ENCODE results near the gene CYP26C1.

CYP26C1 gene

DNA sequence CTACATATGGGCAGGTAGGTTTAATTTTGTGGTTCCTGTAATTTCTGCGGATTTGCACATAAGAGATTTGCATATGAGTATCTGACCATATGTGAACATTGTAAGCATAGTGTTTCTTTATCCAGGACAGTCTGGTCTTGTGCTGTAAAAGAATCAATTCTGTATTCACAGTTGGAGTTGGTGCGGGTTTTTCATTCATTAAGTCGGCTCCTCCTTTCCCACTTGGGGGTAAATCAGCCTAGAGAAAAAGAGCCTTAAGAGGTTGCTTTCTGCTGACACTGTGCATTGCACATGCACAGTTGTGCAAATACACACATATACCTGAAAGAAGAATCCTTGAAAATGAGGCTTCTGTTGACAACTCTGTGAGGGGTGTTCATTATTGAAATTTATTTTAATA, 6.1 kb upstream of the CYP26C1 start:
- H3K4me1 ChIP-seq (ENCODE audit: control insufficient read depth, insufficient read depth, low read length), result no peaks in the 10 kb centered on the region

DNA sequence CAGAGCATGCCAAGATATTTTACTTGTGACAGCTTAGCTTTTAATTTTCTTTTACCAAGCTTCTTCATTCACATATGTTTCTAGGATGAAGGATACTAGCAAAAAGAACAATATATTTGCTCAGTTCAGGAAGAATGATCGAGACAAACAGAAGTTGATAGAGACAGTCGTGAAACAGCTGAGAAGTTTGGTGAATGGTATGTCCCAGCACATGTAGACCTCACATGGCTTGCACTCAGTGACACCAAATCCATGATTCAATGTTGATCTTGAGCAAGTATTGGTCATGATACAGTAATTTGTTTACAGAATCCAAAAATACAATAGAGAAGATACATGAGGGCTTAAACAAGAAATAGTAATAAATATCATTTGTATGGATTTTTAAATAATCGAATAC, 2.5 kb upstream of the CYP26C1 start:
- peaks cover 11% of the 10 kb centered on the region for H3K27me3 ChIP-seq (ENCODE audit: control insufficient read depth, insufficient read depth, low read length)
- H3K27ac ChIP-seq (ENCODE audit: low read depth, low read length), result no peak overlapping the region
- H3K4me3 ChIP-seq (ENCODE audit: low read length), result no peak overlapping the region
- no peaks in the 10 kb centered on the region for H3K4me1 ChIP-seq (ENCODE audit: control insufficient read depth, insufficient read depth, low read length)
- H3K36me3 ChIP-seq (ENCODE audit: control insufficient read depth, insufficient read depth, low read length), result no peaks in the 10 kb centered on the region
- H3K9ac ChIP-seq (ENCODE audit: low read length), result no peak overlapping the region

More for the DNA sequence above, 6.1 kb upstream of the CYP26C1 start:
- Histone ChIP-seq H3K9ac (ENCODE audit: low read length) (no peak overlapping the region), H3K27ac (ENCODE audit: low read depth, low read length) (no peak overlapping the region), H3K36me3 (ENCODE audit: control insufficient read depth, insufficient read depth, low read length) (no peaks in the 10 kb centered on the region), H3K4me3 (ENCODE audit: low read length) (no peak overlapping the region), H3K27me3 (ENCODE audit: control insufficient read depth, insufficient read depth, low read length) (peaks cover 2% of the 10 kb centered on the region)

DNA sequence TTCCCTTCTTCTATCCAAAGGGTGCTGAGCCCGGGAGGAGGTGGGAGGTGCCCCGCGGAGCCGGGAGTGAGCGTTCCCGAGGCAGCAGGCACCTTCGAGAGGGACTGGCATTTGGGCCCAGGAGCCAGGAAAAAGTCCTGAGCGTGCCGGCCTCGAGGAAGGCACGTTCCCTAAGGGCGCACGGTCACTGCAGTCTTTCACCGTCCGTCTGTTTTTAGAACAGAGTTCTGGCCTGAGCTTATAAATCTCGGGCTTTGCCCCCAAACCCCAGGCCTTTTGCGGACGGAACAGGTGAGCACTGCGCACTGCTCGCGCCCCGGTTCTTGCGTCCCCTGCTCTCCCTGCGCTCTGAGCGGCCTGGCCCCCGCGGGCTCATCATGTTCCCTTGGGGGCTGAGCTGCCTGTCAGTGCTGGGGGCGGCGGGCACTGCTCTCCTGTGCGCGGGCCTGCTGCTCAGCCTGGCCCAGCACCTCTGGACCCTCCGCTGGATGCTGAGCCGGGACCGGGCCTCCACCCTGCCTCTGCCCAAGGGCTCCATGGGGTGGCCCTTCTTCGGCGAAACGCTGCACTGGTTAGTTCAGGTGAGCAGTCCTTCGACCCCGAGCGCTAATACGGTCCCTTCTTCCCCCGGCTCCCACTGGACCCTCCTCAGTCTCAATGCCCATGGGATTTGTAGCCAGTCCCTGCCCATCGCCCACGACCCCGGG, 442 bp downstream of the CYP26C1 start:
- Histone ChIP-seq H3K9ac (ENCODE audit: low read length) (no peak overlapping the region), H3K27ac (ENCODE audit: low read depth, low read length) (no peak overlapping the region), H3K36me3 (ENCODE audit: control insufficient read depth, insufficient read depth, low read length) (no peaks in the 10 kb centered on the region), H3K4me1 (ENCODE audit: control insufficient read depth, insufficient read depth, low read length) (no peaks in the 10 kb centered on the region), H3K27me3 (ENCODE audit: control insufficient read depth, insufficient read depth, low read length) (peaks cover 16% of the 10 kb centered on the region), H3K4me3 (ENCODE audit: low read length) (no peak overlapping the region)

DNA sequence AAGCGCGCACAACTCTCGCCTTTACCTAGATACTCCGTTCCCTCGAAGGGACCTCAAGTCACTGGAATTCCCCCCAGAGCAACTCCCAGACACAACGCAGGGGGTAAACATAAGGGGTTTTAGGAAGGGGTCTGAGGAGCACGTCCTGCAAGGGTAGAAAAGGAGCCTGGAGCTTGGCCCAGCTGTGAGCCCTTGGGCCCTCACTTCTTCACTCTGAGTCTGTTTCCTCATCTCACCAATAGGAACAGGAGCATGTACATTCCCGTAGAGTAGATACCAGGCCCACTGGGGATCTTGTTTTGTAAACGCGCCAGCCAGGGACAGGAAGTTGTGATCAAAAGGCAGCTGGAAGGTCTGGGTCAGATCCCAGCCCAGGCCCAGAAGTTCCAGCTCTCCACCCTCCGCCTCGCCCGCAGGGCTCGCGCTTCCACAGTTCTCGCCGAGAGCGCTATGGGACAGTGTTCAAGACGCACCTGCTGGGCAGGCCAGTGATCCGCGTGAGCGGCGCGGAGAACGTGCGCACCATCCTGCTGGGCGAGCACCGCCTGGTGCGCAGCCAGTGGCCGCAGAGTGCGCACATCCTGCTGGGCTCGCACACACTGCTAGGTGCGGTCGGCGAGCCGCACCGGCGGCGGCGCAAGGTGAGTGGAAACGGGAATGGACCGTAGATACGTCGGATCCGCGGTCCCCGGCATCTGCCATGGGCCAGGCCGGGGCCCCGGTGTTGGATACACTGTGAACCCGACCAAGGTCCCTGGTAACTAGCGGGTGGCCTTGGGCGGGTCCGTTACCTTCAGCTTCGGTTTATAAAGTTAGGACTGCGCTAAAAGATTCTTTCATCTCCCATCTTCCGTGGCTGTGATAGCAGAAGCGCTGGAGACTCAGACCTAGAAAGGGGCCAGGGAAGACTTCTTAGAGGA, 1.3 kb downstream of the CYP26C1 start:
- Histone ChIP-seq H3K4me3 (ENCODE audit: low read length) (peak overlapping the region; percentile 48), H3K36me3 (ENCODE audit: control insufficient read depth, insufficient read depth, low read length) (no peaks in the 10 kb centered on the region), H3K27me3 (ENCODE audit: control insufficient read depth, insufficient read depth, low read length) (peaks cover 18% of the 10 kb centered on the region), H3K9ac (ENCODE audit: low read length) (no peak overlapping the region), H3K4me1 (ENCODE audit: control insufficient read depth, insufficient read depth, low read length) (no peaks in the 10 kb centered on the region), H3K27ac (ENCODE audit: low read depth, low read length) (no peak overlapping the region)

DNA sequence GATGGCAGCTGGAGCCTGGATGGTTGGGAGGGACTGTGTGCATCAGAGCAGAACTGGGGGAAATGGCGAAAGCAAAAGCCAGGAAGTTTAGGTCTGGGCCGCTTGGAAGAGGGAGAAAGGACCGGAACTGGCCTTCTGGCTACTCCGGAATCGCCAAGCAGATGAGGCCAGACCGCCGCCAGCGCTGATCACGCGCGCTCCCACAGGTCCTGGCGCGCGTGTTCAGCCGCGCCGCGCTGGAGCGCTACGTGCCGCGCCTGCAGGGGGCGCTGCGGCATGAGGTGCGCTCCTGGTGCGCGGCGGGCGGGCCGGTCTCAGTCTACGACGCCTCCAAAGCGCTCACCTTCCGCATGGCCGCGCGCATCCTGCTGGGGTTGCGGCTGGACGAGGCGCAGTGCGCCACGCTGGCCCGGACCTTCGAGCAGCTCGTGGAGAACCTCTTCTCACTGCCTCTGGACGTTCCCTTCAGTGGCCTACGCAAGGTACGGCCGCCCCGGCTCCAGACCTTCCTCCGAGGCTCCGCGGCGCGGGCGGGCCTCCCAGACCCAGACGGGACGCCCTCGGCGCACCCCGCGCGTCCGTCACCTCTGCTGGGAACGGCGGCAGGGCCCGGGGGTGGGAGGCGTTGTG, 2.0 kb downstream of the CYP26C1 start:
- Histone ChIP-seq H3K27me3 (ENCODE audit: control insufficient read depth, insufficient read depth, low read length) (peaks cover 25% of the 10 kb centered on the region), H3K4me3 (ENCODE audit: low read length) (peak overlapping the region; percentile 48), H3K9ac (ENCODE audit: low read length) (no peak overlapping the region), H3K27ac (ENCODE audit: low read depth, low read length) (no peak overlapping the region), H3K36me3 (ENCODE audit: control insufficient read depth, insufficient read depth, low read length) (no peaks in the 10 kb centered on the region), H3K4me1 (ENCODE audit: control insufficient read depth, insufficient read depth, low read length) (no peaks in the 10 kb centered on the region)

DNA sequence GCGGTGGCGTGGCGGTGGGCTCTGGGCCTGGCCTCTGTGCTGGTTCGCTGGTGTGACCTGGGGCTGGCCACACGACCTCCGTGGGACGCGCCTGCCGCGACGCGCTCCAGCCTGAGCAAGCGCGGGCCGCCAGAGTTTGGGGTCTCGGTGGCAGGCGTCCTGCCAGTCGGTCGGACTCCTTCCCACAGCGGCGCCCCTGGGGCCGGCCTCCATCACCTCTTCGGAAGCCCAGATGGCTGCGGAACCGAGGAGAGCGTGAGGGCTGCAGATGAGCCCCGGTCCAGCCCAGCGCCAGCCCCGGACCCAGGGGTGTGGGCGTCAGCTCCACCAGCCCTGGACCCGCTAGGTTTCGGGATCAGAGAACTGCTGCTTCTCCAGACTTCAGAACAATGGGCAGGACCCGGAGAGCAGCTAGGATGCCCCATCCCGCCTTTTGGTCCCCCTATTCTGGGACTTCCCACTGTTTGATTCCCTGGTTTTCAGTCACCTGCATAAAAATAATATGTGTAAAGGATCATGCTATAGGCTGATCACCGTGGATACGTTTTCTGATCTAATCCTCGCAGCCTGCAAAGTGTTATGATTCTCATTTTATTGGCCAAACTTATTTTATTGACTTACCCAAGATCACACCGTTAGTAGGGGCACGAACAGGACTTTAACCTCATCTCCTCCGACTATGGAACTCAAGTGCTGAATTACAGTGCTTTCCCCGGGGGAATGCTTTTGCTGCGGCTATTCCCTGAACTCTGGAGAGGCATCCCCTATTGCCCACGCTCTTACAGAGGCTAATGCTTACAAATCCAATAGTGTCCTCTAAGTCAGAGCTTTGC, 2.8 kb downstream of the CYP26C1 start:
- H3K9ac ChIP-seq (ENCODE audit: low read length), result no peak overlapping the region
- H3K4me3 ChIP-seq (ENCODE audit: low read length), result no peak overlapping the region
- H3K27me3 ChIP-seq (ENCODE audit: control insufficient read depth, insufficient read depth, low read length), result peaks cover 26% of the 10 kb centered on the region
- no peaks in the 10 kb centered on the region for H3K4me1 ChIP-seq (ENCODE audit: control insufficient read depth, insufficient read depth, low read length)
- H3K27ac ChIP-seq (ENCODE audit: low read depth, low read length), result no peak overlapping the region
- H3K36me3 ChIP-seq (ENCODE audit: control insufficient read depth, insufficient read depth, low read length), result no peaks in the 10 kb centered on the region

DNA sequence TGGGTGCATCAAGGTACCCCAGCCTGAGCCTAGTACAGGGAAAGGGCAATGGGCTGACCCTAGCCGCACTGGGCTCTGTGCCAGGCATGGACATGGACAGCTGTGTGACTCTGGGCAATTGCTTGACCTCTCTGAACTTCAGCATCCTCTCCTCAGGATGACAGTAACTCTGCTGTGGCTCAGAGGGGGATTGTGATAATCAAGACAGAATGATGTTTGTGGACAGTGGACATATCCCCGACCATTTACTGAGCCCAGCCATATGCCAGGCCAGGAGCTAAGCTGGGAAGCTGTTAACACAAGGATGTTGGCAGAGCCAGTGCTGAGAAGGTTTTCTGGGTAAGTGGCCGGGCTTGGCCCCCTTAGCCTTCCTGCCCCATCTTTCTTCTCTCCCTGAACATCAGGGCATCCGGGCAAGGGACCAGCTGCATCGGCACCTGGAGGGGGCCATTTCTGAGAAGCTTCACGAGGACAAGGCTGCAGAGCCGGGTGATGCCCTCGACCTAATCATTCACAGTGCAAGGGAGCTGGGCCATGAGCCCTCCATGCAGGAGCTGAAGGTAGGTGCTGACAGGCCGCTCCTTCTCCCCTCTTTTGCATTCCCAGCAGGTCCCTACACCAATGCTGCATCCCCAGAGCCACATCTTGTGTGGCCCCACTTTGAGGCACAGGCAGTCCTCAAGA, 3.5 kb downstream of the CYP26C1 start:
- H3K4me1 ChIP-seq (ENCODE audit: control insufficient read depth, insufficient read depth, low read length), result no peaks in the 10 kb centered on the region
- no peak overlapping the region for H3K9ac ChIP-seq (ENCODE audit: low read length)
- H3K36me3 ChIP-seq (ENCODE audit: control insufficient read depth, insufficient read depth, low read length), result no peaks in the 10 kb centered on the region
- peaks cover 32% of the 10 kb centered on the region for H3K27me3 ChIP-seq (ENCODE audit: control insufficient read depth, insufficient read depth, low read length)
- no peak overlapping the region for H3K4me3 ChIP-seq (ENCODE audit: low read length)
- no peak overlapping the region for H3K27ac ChIP-seq (ENCODE audit: low read depth, low read length)

DNA sequence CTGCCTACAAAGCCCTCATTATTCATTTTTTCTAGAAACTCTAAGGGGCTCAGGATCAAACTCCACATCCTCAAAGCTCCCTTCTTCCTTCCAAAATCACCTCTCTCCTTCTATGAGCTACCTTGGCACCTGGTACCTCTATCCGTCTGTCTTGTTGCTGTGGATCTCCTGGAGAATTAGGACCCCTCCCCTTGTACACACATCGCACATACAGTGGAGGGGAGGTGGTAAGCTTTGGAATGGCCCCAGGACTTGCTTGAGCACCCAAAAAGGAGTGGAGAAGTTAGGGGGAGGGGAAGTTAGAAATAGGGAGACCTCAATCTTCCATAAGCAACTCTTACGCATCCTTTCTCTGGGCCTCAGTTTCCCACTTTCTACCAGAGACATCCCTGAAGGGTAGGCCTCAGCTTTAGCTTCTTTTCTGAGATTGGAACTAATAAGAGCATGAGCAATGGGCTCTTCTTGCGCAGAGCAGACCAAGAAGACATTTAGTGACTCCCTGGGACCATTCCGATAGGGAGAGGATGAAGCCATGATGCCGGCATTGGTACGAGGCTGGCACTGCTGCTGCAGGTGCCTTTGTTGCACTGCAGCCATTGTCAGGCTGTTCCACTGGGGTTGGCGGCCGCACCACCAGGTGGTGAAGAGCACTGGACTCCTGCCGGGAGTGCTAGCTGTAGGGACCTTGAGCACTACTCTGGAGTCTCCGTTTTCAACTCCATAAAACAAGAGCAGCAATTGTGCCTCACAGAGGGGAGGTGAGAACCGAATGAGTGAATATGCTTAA, 4.5 kb downstream of the CYP26C1 start:
- no peaks in the 10 kb centered on the region for H3K36me3 ChIP-seq (ENCODE audit: control insufficient read depth, insufficient read depth, low read length)
- no peak overlapping the region for H3K4me3 ChIP-seq (ENCODE audit: low read length)
- peaks cover 30% of the 10 kb centered on the region for H3K27me3 ChIP-seq (ENCODE audit: control insufficient read depth, insufficient read depth, low read length)
- H3K27ac ChIP-seq (ENCODE audit: low read depth, low read length), result no peak overlapping the region
- H3K4me1 ChIP-seq (ENCODE audit: control insufficient read depth, insufficient read depth, low read length), result no peaks in the 10 kb centered on the region
- no peak overlapping the region for H3K9ac ChIP-seq (ENCODE audit: low read length)

DNA sequence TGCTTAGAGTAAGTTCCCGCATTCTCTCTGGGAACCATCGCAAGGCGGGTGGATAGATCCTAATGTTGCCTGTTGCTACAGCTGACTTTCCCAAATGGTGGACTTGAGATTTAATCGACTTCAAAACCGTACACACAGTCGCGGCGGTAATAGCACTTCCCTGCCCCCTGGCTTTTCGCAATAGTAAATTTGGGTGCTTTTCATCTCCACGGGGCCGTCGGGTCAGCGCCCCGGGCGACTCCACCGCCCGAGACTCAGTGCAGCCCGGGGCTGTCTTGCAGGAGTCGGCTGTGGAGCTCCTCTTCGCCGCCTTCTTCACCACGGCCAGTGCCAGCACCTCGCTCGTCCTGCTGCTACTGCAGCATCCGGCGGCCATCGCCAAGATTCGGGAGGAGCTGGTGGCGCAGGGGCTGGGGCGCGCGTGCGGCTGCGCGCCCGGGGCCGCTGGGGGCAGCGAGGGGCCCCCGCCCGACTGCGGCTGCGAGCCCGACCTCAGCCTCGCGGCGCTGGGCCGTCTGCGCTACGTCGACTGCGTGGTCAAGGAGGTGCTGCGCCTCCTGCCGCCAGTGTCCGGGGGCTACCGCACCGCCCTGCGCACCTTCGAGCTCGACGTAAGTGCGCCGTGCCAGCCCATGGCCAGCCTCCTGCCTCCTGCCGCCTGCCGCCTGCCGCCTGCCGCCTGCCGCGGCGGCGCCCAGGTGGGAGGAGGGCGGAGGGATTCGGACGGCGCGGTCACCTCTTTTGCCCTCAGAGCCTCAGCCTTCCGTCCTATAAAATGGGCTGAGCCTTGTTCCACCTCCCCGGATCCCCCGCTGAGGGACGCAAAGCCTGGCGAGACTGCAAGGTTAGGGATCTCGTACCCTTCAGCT, 5.3 kb downstream of the CYP26C1 start:
- Histone ChIP-seq H3K4me1 (ENCODE audit: control insufficient read depth, insufficient read depth, low read length) (no peaks in the 10 kb centered on the region), H3K9ac (ENCODE audit: low read length) (no peak overlapping the region), H3K27me3 (ENCODE audit: control insufficient read depth, insufficient read depth, low read length) (peaks cover 32% of the 10 kb centered on the region), H3K4me3 (ENCODE audit: low read length) (no peak overlapping the region), H3K27ac (ENCODE audit: low read depth, low read length) (no peak overlapping the region), H3K36me3 (ENCODE audit: control insufficient read depth, insufficient read depth, low read length) (no peaks in the 10 kb centered on the region)

DNA sequence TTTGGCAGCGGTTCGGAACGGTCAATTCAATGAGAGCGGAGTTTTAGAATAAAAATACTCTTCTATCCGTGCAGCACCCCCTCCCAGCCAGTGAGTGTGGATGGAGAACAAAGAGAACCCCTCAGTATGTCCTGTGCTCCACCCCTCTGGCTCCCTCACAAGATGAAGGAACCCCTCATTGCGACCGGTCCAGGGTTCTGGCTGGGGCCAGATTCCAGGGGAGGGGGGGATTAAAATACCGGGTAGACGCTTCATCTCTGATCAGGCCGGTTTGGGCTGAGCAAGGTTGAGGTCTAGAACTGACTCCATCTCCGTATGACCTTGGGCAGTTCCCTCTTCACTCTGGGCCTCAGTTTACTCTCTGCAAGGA, 5.9 kb downstream of the CYP26C1 start:
- Histone ChIP-seq H3K27ac (ENCODE audit: low read depth, low read length) (no peak overlapping the region), H3K4me1 (ENCODE audit: control insufficient read depth, insufficient read depth, low read length) (no peaks in the 10 kb centered on the region), H3K27me3 (ENCODE audit: control insufficient read depth, insufficient read depth, low read length) (peaks cover 31% of the 10 kb centered on the region), H3K9ac (ENCODE audit: low read length) (no peak overlapping the region), H3K4me3 (ENCODE audit: low read length) (no peak overlapping the region), H3K36me3 (ENCODE audit: control insufficient read depth, insufficient read depth, low read length) (no peaks in the 10 kb centered on the region)

All from rectal smooth muscle tissue (tissue), 1 donor.